AG08395 (cell line): Measurements from ENCODE around the gene P2RX6.

Source experiments
- DNase-seq: peaks from one replicate; pipeline ENCODE4 v3.0.0; 2012; ENCODE audit warnings: mixed read lengths, low spot score

Gene P2RX6

DNA sequence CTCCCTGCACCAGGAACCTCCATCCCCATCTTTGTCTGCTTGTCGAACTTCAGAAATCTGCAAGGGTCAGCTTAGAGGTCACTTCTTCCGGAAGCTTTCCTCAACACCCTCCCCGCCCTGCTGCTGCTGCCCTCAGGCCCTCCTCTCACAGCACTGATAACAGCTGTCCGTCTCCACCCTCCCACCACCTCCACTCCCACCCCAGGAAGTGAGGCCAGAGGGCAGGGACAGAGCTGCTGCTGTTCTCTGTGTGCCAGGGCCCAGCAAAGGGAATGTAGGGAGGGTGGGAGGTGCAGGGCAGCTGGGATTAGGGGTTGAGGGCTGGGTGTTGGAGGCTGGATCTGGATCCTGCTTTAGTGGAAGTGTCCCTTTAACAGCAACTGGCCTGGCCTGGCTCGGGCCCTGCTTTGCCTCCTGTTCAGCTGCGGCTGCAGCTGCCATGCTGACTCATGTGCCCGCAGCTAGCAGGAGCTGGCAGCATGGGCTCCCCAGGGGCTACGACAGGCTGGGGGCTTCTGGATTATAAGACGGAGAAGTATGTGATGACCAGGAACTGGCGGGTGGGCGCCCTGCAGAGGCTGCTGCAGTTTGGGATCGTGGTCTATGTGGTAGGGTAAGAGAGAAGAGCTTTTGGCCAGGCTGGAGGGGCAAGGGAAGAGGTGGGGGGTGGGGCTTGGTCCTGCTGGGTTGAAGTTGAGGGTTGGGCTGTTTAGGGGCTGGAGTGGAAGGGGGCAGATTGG, at the start of gene P2RX6:
Gene P2RX6, plus strand, starts transcription at position 440 of the 740 bp plus-strand sequence. Its CDS starts 10 bp downstream, at position 450.
- peak; percentile 40 for DNase-seq

DNA sequence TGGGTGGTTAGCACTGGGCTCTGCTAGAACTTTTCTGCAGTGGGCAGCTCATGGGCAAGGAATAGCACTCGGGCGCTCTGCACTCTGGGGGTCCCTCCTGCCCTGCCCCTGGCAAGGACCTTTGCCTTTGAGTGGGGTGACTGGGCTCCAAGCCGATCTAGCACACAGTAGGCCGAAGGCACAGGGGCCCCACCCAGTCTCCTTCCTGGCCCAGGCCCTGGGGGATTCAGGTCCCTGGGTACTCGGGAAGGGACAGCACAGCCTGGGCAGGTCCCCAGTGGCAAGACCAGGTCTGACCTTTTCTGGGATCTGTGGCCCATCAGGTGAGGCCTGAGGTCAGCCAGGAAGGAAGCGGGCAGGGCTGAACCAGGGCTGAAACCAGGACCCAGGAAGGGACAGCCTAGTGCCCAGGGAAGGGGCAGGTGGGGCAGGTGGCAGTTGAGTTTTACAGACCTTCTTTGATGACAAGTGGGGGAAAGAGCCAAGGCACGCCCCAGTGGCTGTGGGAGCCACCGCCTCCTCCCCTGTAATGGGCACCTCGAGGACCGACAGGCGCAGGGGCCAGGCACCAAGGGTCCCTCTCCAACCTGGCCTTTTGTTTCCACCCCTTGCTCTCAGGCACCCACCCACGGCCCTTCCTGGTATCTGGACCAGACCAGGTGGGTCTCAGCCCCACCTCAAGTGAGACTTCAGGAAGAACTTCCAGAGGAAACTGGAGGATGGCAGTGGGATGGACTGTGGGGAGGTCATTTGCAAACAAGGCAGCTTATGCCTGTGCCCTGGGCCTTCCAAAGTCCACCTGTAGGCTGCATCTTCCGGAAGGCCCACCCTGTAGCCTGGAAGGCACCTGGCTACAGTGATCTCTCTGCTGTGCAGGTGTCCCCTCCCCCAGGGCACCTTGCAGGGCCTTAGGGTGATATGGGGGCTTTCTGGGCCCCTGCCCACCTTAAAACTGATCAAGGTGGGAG, 48.8 kb upstream of the P2RX6 start:
- DNase-seq = no peak

DNA sequence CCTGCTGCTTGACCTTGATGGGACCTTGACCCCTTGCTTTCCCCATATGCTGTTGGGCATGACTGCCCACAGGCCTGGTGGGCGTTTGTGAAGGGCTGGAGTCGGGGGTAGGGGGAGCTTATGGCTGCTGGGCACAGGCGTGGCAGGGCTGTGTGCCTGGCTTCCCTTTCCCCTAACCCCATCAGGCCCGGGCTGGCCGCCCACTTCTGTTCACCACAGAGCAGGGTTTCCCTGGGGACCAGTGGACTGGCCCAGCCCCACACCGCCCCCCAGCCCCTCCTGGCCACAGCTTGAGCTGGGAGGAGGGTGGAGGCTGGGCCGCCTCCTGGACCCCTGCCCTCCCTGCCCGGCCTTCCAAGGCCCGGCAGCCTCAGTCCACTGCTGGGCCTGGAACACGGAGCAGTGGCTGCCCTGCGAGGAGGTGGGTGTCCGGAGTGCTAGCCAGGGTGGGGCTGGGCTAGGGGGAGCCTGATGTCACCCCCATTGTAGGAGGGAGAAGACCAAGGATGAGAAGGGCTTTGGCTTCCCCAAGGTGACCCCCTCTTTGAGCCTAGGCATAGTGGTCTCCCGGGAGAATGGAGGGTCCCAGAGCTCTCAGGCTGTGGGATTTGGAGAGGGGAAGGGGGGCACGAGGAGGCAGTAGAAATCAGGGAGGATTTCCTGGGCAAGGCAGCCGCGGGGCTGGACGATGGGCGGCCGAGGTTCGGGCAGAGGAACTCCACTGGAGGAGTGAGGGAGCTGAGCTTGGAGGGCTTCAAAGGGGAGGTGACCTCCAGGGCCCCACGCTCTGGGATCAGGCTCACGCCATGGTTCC, 47.9 kb upstream of the P2RX6 start, which contains the start of gene AIFM3:
Gene AIFM3, plus strand, starts transcription at position 373 of the 814 bp plus-strand sequence. CDS start 690 bp downstream, outside the sequence.
- DNase-seq = no peak

DNA sequence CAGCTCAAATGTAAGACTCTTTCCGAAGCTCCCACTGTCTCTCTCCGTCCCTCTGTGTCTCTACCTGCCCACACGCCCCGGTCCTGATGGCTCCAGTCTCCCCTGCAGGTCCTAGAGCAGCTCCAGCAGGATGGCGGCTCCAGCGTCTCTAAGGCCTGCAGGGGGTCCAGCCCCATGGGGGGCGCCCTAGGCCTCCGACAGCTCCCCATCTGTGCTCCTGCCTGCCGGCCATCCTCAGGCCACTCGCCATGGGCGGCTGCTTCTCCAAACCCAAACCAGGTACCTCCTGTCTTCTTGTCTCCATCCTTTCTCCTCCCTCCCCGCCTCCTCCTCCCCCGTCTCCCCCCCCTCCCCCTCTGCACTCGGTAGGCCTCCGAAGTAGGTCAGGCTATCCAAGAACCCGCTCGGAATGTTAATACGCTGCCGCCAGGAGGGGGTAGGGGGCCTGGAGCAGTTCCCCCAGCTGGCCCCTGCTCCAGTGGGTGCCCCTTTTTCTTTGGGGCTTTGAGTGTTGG, 47.2 kb upstream of the P2RX6 start:
- no peak for DNase-seq

DNA sequence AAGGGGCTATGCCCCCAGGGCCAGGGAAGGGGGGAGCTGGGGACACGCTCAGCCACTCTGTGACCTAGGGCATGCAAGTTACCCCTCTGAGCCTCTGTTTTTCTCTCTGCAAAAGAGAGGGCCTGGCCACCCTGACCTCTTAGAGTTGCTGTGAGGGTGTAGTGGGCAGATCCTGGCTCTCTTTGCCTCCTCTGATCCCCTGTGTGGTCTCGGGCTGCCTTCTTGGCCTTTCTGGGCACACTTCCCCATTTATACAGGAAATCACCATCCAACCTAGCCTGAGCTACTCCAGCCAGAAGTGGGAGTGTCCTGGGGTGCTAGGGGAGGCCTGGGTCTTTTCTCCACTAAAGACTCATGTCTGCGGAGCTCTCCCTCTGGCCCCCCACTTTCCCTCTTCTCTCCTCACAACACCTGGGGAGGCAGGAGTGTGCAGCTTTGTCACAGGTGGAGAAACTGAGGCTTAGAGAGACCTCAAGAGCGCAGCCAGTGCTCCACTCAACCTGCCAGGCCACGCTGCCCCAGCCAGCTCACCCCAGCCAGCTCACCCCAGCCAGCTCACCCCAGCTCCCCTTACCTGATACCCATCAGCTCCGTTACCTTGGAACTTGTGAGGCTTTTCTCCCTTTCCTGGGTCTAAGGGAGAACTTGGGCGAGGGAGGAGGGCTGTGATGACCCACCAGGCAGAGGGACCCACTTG, 46.5 kb upstream of the P2RX6 start:
- DNase-seq = no peak

DNA sequence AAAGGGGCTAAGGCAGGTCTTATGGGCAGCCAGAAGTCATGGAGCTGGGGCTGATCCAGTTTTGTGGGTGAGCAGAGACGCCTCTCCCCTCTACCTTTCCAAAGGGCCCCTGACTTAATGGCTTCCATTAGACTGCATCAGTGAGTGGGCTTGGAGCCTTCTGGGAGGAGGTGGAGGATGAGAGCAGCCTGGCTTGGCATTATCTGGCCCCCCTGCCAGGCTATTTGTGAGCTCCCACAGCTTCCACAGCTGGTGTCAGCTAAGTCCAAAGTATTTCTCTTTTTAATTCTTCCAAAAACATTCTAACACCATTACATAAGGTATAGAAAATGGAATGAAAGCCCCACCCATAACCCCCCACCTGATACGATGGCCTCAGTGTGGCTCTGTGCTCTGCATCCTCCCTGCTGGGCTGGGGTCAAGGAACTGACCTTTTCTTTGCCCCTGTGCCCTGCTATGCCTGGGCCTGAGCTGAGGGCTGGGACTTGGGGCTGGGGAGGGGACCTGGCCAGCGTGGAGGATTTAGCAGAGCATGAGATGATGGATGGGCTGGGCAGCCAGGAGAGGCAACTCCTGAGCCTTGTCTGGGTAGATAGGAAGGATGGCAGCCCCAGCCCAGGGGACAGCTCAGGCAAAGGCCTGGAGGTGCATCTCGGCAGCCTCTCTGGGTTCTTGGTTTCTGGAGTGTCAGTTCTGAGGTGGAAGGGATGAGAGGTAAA, 43.9 kb upstream of the P2RX6 start:
- no peak for DNase-seq

DNA sequence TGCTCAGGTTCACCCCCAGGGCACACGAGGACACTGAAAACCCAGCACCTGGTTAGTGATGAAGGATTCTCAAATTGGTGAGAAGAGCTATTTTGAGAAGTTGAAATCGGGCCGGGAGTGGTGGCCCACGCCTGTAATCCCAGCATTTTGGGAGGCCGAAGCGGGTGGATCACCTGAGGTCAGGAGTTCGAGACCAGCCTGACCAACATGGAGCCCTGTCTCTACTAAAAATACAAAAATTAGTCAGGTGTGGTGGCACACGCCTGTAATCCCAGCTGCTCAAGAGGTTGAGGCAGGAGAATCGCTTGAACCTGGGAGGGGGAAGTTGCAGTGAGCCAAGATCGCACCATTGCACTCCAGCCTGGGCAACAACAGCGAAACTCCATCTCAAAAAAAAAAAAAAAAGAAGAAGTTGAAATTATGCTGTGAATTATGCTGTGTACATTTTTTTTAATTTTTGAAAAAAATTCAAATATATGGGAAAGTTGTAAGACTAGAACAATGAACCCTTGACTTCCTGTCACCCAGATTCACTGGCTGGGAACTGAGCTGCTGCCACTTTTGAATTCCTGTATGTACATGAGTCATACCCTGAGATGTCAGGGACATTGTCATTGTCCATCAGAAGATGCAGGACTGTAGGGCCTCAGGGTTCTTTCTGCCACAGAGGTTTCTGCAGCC, 42.8 kb upstream of the P2RX6 start:
- peak; percentile 44 for DNase-seq

DNA sequence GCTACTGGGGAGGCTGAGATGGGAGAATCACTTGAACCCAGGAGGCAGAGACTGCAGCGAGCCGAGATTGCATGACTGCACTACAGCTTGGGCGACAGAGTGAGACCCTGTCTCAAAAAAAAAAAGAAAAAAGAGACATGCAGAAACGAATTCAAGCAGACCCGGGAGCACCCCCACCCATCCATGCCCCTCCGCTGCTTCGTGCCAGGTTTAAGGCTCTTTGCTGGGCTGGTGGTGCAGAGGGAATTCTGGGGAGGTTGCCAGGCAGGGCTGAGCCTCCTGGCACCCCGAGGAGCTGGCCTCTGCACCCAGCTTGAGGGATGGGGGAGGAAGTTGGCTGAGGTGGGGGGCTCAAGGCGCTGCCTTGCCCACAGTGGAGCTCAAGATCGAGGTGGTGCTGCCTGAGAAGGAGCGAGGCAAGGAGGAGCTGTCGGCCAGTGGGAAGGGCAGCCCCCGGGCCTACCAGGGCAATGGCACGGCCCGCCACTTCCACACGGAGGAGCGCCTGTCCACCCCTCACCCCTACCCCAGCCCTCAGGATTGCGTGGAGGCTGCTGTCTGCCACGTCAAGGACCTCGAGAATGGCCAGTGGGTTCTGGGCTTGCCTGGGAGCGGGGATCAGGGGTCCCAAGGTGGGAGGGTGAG, 41.9 kb upstream of the P2RX6 start:
- no peak for DNase-seq

DNA sequence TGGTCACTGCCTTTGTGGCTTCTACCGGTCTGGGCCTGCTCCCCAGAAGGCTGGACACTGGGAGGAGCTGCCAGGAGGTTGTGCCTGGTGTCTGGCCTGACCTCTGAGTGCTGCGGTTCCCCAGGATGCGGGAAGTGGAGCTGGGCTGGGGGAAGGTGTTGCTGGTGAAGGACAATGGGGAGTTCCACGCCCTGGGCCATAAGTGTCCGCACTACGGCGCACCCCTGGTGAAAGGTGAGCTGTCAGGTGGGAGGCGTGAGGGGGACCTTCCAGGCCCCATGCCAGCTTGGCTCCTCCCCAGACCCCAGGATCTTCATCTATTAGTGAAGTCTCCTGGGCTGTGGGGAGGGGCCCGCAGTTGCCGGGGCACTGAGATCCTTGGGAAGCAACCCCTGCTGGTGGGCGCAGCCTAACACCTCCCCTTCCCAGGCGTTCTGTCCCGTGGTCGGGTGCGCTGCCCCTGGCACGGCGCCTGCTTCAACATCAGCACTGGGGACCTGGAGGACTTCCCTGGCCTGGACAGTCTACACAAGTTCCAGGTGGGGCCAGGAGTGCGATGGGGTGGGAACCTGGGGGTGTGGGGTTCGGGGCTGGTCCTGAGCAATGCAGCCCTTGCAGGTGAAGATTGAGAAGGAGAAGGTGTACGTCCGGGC, 41.2 kb upstream of the P2RX6 start:
- DNase-seq = no peak

DNA sequence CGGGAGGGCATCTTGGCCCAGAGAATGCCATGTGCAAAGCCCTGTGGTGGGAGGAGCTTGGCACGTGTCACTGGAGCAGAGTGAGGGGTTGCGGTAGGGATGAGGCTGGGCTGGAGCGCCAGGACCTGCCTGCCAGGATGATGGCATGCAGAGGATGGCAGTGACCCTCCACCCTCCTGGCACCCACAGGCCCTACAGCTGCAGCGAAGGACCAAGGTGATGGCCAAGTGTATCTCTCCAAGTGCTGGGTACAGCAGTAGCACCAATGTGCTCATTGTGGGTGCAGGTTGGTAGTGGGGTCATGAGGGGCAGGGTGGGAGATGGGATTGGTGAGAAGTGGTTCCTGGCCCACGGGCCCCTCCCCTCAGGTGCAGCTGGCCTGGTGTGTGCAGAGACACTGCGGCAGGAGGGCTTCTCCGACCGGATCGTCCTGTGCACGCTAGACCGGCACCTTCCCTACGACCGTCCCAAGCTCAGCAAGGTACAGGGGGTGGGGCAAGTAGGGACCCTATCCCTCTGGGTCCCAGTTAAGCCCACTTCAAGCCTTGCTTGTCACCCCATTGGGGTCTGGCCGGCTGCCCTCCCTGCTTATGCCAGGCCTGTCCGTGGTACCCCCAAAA, 40.5 kb upstream of the P2RX6 start:
- DNase-seq = no peak

DNA sequence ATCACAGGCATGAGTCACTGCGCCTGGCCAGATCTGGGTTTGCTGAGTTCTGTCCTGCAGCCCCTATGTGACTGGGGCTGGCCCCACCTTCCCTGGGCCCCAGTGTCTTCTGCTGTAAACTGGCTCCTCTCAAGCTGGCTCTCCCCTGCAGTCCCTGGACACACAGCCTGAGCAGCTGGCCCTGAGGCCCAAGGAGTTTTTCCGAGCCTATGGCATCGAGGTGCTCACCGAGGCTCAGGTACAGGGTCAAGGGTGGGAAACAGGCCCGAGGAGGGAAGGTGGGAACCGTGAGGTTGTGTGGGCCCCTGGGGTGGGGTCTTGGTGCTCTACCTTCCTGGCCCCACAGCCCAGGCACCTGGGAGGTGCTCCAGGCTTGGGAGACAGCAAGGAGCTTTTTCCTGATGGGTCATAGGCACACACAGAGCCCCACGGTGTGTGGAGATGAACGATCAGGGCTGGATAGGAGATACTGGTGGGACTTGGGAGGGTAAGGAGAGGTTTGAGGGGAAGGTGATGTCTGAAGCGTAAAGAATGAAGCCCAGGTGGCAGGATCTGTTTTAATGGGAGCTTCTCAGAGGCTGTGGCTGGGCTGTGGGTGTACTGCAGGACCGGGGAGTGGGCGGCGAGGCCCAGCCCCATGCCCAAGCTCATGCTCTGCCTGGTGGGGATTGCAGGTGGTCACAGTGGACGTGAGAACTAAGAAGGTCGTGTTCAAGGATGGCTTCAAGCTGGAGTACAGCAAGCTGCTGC, 39.2 kb upstream of the P2RX6 start:
- DNase-seq = no peak

DNA sequence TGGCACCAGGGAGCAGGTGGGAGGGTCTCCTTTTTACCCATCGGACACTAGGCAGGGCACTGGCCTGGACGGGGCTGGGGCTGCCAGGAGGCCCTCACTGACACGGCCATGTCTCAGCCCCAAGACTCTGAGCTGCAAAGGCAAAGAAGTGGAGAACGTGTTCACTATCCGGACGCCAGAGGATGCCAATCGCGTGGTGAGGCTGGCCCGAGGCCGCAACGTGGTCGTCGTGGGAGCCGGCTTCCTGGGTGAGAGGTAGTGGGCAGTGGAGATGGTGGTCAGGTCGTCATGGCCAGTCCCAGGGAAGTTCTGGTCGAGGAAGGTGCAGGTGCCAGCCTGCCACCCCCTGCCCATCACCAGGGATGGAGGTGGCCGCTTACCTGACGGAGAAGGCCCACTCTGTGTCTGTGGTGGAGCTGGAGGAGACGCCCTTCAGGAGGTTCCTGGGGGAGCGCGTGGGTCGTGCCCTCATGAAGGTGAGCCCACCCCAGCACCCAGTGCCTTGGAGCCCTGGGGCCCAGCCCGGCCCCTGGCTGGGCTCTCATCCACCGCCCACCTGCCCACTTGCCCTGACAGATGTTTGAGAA, 38.6 kb upstream of the P2RX6 start:
- no peak for DNase-seq

DNA sequence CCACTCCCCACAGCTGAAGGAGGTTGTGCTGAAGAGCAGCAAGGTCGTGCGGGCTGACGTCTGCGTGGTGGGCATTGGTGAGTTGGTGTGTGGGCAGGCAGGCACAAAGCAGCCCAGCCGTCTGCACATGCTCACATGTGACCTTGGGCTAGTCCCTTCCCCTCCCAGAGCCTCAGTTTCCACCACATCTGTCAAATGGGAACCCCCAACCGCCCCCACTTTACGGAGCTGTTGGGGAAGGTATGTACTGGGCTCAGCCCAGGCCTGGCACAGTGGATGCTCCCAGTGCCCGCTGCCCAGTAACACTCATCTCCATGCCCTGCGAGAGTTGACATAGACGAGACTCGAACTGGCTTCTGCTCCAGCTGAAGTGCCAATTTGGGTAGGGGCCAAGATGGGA, 37.9 kb upstream of the P2RX6 start:
- no peak for DNase-seq

DNA sequence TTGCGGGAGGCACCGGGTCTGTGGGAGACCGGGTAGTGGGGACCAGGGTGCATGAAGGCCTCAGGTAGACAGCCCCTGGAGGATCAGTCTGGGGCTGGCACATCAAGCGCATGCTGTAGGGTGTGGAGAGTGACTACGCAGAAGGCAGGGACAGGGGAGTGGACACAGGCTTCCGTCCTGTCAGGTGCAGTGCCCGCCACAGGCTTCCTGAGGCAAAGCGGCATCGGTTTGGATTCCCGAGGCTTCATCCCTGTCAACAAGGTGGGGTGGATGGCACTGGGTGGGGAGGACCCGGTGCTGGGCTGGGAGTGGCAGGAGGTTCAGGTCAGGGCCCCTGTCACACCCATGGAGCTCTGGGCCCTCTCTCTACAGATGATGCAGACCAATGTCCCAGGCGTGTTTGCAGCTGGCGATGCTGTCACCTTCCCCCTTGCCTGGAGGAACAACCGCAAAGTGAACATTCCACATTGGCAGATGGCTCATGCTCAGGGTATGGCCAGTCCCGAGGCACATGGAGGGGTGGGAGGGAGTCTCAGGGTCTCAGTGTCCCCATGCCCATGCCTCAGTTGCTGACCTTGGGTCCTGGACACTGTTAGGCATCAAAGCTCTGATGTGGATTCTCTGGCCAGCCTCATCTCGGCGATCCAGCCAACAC, 37.3 kb upstream of the P2RX6 start:
- no peak for DNase-seq

DNA sequence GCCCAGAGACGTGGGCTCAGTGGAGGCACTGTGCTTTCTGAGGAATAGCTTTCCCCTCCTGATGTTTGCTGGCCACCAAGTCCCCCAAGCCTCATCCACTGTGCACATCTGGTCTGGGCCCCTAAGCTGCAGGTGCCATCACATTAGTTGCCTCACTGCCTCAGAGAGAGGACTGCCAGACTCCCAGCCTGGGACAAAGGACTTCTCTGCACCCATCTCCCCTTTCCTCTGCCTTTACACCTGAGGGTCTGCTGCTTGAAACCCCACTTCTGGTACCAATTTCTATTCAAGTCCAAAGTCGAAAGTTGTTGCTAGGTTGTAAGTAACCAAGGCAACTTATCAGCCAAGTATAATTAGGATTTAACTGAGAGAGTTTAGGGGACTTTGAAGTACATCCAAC, 36.5 kb upstream of the P2RX6 start:
- no peak for DNase-seq

DNA sequence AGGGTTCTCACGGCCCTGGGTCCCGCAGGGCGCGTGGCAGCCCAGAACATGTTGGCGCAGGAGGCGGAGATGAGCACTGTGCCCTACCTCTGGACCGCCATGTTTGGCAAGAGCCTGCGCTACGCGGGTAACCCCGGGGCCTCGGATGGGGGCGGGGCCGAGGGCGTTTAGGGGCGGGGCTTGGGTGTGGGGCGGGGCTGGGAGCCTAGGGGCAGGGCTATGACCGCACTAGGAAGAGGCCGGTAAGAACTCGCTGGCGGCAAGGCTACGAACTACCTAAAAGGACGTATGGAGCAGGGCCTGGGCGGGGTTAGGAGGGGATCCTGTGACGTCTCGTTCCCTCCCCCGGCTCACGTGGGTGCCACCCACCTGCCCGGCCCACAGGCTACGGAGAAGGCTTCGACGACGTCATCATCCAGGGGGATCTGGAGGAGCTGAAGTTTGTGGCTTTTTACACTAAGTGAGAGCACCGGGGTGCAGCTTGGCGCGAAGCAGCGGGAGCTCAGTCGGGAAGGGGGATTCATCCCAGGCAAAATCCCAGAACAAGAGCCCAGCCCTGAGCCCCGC, 35.6 kb upstream of the P2RX6 start:
- DNase-seq = peak; percentile 59
